Stomach (tissue), 4 donors: ENCODE measurements around the gene AGTR1.

ENCODE experiments used
- POLR2A ChIP-seq, 4 donors: fragments of 450-650 bp; IDR thresholded peaks; one replicate each; pipeline ENCODE4 v1.6.1; 2016; ENCODE audit warnings: antibody characterized with exemption in 4 of 4, control low read depth in 2 of 4, mild to moderate bottlenecking in 1 of 4, moderate library complexity in 1 of 4
- TF ChIP-seq, protein P1 (sequence below), 7 experiments: fragments of 450-650 bp in 4 of 7; fragments of 200-600 bp in 3 of 7; sonication (generic) in 3 of 7; IDR thresholded peaks; one replicate each; pipeline ENCODE4 v1.5.1; 2016 to 2019; ENCODE audit warnings: antibody characterized with exemption in 7 of 7, control low read depth in 2 of 7, mild to moderate bottlenecking in 1 of 7

DNA sequence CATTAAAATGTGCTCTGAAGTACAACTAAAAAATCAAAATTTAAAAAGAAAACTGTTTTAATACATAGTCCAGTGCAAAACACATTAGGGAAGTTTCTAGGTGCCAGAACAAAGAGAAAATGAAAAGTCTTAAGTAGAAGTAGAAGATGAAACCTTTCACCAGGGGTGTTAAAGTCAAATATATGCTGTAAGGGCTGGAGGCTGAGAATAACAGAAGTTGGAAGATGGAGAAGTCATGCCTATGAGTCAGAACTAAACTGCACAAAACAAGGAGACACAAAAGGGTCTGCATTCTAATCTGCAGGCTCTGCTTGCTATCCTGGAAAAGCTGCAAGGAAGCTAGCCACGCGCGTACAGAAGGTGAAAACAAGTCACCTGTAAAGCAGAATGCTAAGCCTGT, 81.2 kb downstream of the AGTR1 start:
- TF ChIP-seq, protein P1, sequence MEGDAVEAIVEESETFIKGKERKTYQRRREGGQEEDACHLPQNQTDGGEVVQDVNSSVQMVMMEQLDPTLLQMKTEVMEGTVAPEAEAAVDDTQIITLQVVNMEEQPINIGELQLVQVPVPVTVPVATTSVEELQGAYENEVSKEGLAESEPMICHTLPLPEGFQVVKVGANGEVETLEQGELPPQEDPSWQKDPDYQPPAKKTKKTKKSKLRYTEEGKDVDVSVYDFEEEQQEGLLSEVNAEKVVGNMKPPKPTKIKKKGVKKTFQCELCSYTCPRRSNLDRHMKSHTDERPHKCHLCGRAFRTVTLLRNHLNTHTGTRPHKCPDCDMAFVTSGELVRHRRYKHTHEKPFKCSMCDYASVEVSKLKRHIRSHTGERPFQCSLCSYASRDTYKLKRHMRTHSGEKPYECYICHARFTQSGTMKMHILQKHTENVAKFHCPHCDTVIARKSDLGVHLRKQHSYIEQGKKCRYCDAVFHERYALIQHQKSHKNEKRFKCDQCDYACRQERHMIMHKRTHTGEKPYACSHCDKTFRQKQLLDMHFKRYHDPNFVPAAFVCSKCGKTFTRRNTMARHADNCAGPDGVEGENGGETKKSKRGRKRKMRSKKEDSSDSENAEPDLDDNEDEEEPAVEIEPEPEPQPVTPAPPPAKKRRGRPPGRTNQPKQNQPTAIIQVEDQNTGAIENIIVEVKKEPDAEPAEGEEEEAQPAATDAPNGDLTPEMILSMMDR (IDR thresholded peaks at IDR 0.05) = no peak
- no peak for TF ChIP-seq POLR2A (IDR thresholded peaks at IDR 0.05)
